ENCODE results near the gene SLC30A2. TPM values are rescaled to one million over a fixed set of nuclear protein-coding genes. Genes with fewer than 3 reads are reported as not detected.

Gene SLC30A2
- total RNA-seq, 1 experiment from 2014 or later: 0.35 TPM

GRCh38 chr1:26094677-26095383 lies 48.9 kb upstream of the SLC30A2 start:
- Histone ChIP-seq H3K79me2 (ENCODE audit: insufficient read depth, low read length) (no peaks in the 10 kb centered on the region), H3K18ac (ENCODE audit: insufficient read length, low read depth, low read length) (no peak overlapping the region), H3K9ac (ENCODE audit: extremely low read depth, insufficient read length, low read length) (no peak overlapping the region), H4K5ac (ENCODE audit: insufficient read length, low read depth, low read length) (no peak overlapping the region), H3K23ac (ENCODE audit: insufficient read length, low read depth, low read length) (no peak overlapping the region), H3K4me1 (ENCODE audit: insufficient read depth, low read length) (peaks cover 6% of the 10 kb centered on the region; the same call in 1 of the 2 replicates), H3K4me2 (ENCODE audit: insufficient read depth, insufficient read length, low read length) (no peak overlapping the region), H2BK120ac (ENCODE audit: low read depth, low read length, poor library complexity, severe bottlenecking) (no peak overlapping the region), H3K56ac (ENCODE audit: insufficient read length, low read depth, low read length) (no peak overlapping the region), H2BK20ac (ENCODE audit: low read depth, low read length, poor library complexity, severe bottlenecking) (no peak overlapping the region), H2AFZ (ENCODE audit: low read length) (no peak overlapping the region), H3K23me2 (ENCODE audit: insufficient read length, low read depth, low read length, poor library complexity, severe bottlenecking) (no peaks in the 10 kb centered on the region), H4K8ac (replicated peaks; ENCODE audit: insufficient read length, low read depth, low read length) (no peak overlapping the region), H3K9me3 (ENCODE audit: control insufficient read depth, low read depth, low read length) (no peaks in the 10 kb centered on the region), H3K79me1 (ENCODE audit: insufficient read depth, low read depth, low read length, poor library complexity, severe bottlenecking) (no peaks in the 10 kb centered on the region), H3K4ac (ENCODE audit: low read depth, low read length) (no peak overlapping the region), H2BK5ac (ENCODE audit: insufficient read length, low read length) (no peak overlapping the region), H3K14ac (ENCODE audit: insufficient read depth, low read length) (peak overlapping the region; percentile 45; the same call in 1 of the 2 replicates), H2AK5ac (ENCODE audit: insufficient read length, low read length) (no peak overlapping the region), H2BK12ac (ENCODE audit: insufficient read length, low read depth, low read length) (no peak overlapping the region), H4K91ac (ENCODE audit: insufficient read length, low read depth, low read length) (no peak overlapping the region), H3K27ac (ENCODE audit: insufficient read length, low read depth, low read length) (no peak overlapping the region), H3K27me3 (ENCODE audit: insufficient read depth, low read length) (no peaks in the 10 kb centered on the region), H4K20me1 (ENCODE audit: control insufficient read depth, insufficient read depth, insufficient read length) (no peaks in the 10 kb centered on the region), H3T11ph (ENCODE audit: low read length) (no peak overlapping the region), H2BK15ac (ENCODE audit: low read depth, low read length) (no peak overlapping the region)
- peak overlapping the region in 1 of 2 experiments; percentile 45; a peak in 1 of 5 replicates for H3K4me3 Mint-ChIP-seq
- TF ChIP-seq CTCF (conservative IDR thresholded peaks at IDR 0.05): peak; percentile 31; the same call in 1 of the 3 replicates
- H3K27ac Mint-ChIP-seq: no peak overlapping the region
- peak; percentile 92 for DNase-seq
- H3K27me3 Mint-ChIP-seq (ENCODE audit: low read depth): peaks cover 23% of the 10 kb centered on the region
- no peaks in the 10 kb centered on the region for H3K36me3 Mint-ChIP-seq (ENCODE audit: insufficient read depth in 1 of 3, low read depth in 3 of 3)
- peaks cover 0 to 3% of the 10 kb centered on the region in 2 experiments; a peak in 1 of 5 replicates for H3K9me3 Mint-ChIP-seq
- WGBS (ENCODE audit: extremely low coverage, insufficient read length, low lambda C conversion rate): no CpG with 5 or more reads among the region's 17 CpGs
- peaks cover 23 to 36% of the 10 kb centered on the region in 2 experiments for H3K4me1 Mint-ChIP-seq
